Hematopoietic multipotent progenitor cell treated with erythropoietin and hydrocortisone succinate and interleukin-3 and kit ligand, for 6 days (in vitro differentiated cells): ENCODE measurements around the gene CDH13.

ENCODE experiments used
- DNase-seq: peaks from one replicate; pipeline ENCODE4 v3.0.0-alpha.2; 2015

Gene CDH13

DNA sequence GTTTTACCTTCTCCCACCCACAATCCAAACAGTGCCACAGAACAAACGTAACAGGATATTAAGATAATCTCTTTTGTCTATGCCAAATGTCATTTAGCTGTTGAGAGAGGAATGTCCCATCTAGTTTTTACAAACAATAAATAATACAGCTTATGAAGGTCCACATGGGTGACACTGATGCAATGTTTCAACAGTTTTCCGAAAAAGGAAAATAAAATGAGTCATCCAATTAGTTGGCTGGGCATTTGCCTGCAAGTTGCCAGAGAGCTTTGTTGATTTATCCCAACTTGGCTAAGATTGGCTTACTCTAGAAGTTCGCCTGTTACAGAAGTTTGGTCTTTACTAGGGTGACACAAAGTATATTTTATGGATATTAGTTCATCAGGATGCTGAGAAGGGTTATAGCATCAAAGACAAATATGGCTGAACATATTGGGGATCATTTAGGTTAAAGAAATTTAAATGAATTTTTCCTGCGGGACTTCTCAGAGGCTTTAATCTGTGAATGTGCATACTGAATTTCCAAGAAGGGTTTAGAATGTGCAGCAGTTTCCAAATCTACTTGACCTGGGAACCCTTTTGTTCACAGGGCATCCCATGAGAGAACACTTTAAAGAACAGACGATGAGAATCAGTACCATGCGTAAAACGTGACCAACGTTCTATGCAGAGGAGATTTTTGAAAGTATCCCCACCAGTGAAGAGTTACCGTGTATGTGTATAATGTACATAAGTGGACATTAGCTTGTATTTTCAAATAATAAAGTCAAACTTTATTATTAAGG lies 73.1 kb downstream of the CDH13 start:
- DNase-seq, result no peak

DNA sequence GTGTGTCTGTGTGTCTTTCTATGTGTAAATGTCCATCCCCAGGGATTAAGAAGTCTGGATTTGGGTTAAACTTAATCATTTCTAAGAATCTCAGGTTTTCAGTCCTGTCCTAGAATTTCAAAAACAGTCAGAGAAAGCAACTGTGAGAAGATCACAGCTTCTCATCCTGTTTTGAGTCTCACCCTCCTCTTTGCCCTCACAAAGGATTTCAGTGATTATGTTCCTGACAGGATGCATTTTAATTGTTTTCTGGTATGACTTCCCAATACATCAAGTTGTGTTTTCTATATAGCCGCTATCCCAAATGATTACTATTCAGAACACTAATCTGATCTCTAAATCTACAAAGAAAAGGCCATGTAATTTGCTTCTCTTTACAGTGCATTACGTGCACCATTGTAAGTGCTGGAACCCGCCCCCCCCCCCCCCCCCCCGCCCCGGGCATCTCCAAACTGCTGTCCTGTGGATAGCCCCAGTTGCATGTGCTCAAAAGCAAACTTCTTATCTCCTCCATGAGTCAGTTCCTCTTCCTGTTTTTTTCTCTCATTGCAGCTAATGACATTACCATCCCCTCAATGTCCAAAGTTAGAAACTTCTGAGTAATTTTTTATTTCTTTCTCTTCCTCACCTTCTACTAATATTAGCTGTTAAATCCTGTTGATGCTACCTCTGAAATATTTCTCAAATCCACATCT lies 73.9 kb downstream of the CDH13 start:
- peak; percentile 41 for DNase-seq

DNA sequence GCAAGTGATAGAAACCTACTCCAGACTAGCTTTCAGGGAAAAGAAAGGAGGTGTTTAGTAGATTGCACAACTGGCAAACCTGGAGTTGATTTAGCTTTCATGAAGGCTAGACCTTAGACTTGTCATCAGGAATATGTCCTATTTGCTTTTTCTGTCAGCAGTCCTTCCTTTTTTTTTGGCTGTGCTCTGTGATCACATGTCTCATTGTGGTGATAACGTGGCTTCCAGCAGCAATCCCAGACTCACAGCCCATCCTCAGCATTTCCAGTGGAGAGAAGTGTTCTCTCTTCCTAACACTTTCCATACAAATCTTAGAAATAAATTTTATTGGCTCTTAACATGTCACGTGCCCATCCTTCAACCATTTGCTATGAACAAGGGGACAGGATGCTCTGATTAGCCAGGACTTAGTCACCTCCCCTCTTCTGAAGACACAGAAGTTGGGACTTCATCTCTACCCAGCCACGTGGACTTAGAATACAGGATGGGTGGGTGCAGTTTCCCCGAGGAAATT lies 74.7 kb downstream of the CDH13 start:
- DNase-seq, result no peak

GRCh38 chr16:82703161-82703560 lies 76.4 kb downstream of the CDH13 start:
- no peak for DNase-seq

GRCh38 chr16:82703871-82704768 lies 77.4 kb downstream of the CDH13 start:
- DNase-seq, result no peak

- DNase-seq, result no peak
These were observed 83.2 kb downstream of the CDH13 start for GRCh38 chr16:82709987-82710386.

GRCh38 chr16:82713778-82714177 lies 87.0 kb downstream of the CDH13 start:
- DNase-seq, result no peak

DNA sequence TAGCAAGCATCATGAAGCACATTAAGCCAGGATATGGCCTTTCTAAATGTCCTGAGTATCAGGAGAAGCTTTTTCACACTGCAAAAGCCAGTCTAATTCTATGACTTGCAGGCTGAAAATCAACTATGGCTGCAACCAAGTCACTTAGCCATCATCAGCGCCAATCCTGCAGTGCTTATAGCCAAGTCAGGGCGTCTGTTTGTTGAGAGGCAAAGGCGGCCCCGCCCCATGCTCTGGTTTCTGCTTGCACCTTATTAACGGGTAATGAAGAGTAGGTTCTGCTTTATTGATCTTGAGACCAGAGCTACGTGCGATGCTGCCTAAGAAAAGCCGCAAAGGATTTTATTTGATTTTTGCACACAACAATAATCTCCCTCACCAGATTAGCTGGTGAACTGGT lies 88.4 kb downstream of the CDH13 start:
- DNase-seq, result no peak

- DNase-seq, result no peak
These were observed 89.1 kb downstream of the CDH13 start for GRCh38 chr16:82715833-82716232.

GRCh38 chr16:82716361-82716855 lies 89.6 kb downstream of the CDH13 start:
- no peak for DNase-seq

DNA sequence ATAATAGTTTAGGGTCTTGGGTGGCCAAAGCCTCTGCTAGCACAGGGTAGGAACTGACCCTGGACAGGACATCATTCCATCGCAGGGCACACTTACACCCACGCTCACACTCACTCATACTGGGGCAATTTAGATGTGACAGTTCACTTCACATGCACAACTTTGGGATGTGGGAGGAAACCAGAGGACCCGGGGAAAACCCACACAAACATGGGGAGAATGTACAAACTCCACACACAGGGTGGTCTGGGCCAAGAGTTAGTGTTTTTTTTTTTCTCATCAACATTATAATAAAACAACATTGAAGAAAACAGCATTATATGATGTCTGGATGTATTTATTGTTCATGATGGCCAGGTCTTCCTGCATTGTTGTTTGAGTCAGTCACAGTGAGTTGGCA lies 93.6 kb downstream of the CDH13 start:
- no peak for DNase-seq

GRCh38 chr16:82726306-82726705 lies 99.5 kb downstream of the CDH13 start:
- no peak for DNase-seq

- no peak for DNase-seq
These were observed 102.1 kb downstream of the CDH13 start for GRCh38 chr16:82728901-82729300.

GRCh38 chr16:82730901-82731300 lies 104.1 kb downstream of the CDH13 start:
- DNase-seq, result no peak

GRCh38 chr16:82732461-82732860 lies 105.7 kb downstream of the CDH13 start:
- DNase-seq, result no peak

DNA sequence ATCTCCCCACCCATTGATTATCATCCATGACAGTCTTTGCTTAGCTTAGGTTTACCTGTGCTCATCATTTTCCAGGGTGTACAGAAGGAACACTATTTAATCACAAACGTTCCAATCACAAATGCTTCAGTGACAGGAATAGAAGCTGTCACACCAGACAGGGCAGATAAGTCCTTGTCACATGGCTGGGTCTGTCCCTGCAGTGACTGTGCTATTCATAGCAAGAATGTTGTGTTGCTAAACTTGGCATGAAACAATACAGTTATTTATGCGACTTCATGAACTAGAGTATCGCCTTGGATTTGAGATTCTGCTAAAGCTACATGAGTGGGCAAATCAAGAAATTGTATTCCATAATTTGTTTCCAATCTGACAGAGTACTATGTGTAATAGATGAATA lies 108.4 kb downstream of the CDH13 start:
- no peak for DNase-seq

GRCh38 chr16:82735673-82736091 lies 108.9 kb downstream of the CDH13 start:
- no peak for DNase-seq

GRCh38 chr16:82736224-82736623 lies 109.5 kb downstream of the CDH13 start:
- no peak for DNase-seq

DNA sequence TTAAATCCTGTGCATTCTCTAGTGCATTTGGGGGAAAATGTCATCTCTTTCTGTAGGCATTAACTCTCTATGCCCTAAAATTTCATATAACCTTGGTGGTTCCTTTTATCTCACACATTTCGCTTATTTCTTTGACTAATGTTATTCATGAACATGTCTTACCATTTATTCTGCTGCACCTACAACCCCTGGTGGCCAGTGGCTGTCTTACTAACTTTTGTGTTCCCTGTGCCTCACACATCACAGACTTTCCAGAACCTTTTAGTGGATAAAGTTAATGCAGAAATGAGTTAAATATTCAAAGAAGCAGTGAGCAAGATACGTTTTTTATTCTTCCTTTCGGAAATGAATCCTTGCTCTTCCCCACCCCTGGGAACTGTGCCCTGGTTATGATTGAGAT lies 111.9 kb downstream of the CDH13 start:
- no peak for DNase-seq

- DNase-seq, result no peak
These were observed 114.4 kb downstream of the CDH13 start for GRCh38 chr16:82741073-82741615.

DNA sequence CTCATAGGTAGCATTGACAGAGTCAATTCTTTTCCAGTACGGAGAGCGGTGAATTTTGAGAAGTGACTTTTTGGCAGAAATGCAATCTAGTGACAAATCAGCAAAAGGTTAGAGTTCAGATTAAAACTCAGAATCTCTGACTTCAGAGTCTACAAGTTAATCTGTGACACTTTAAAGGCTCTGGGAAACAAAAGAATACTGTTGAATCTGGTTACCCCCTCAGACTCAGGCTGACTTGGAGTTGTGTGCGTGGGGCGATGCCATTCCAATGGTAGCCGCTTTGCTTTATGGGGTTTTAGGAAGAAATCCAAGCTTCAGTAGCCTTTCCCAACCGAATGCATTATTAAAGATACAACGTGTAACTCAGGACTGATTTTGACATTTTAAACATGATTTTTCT lies 118.2 kb downstream of the CDH13 start:
- DNase-seq, result no peak

- no peak for DNase-seq
These were observed 121.3 kb downstream of the CDH13 start for GRCh38 chr16:82748026-82748425.

DNA sequence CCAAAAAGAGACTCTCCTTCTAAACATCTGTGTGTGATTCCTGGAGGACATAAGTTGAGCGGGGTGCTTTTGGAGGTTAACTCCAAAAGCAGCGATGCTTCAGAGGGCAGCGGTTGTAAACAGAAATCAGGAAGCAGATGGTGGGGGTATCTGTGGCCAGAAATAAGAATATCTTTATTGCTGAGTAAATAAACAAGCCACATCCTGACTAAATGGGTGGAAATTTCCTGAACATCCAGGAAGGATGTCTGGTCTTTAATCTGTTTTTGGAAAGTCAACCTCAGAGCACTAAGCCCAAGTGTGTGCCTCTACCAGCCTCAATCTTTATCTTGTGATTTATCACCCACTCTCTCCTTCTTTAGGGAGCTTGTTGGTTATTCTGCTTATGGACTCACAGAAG lies 123.3 kb downstream of the CDH13 start:
- no peak for DNase-seq
